Adrenal gland (tissue), 12 donors: Measurements from ENCODE around the gene IL1RL1. TPM values are rescaled to one million over a fixed set of nuclear protein-coding genes. Genes with fewer than 3 reads are reported as not detected.
"Not testable (repeated sequence)": the region's sequence is repeated elsewhere in the genome, so short reads cannot be mapped to it uniquely, and the experiment has no call there.

Experiments used
- DNase-seq, 7 donors: peaks; one replicate each; pipeline ENCODE4 v3.0.0-alpha.2; 2019 to 2020
- H3K27ac ChIP-seq, 5 donors: fragments of 200-600 bp; sonication (generic) in 4 of 5; 1 replicate in 3 of 5; 2 replicates in 2 of 5; pipeline versions ENCODE4 v1.5.1 to v1.8.0; 2016 to 2020; ENCODE audit warnings: mild to moderate bottlenecking in 1 of 5
- H3K27me3 ChIP-seq: fragments of 200-600 bp; 2 replicates; pipeline ENCODE4 v1.8.0; 2021
- H3K36me3 ChIP-seq, 2 donors: fragments of 200-600 bp; replicated peaks in 1 of 2; 1 replicate in 1 of 2; 2 replicates in 1 of 2; pipeline versions ENCODE4 v1.5.1 to v1.8.0; 2018 to 2022
- H3K4me1 ChIP-seq, 2 donors: fragments of 200-600 bp; replicated peaks in 1 of 2; 1 replicate in 1 of 2; 2 replicates in 1 of 2; pipeline versions ENCODE4 v1.5.1 to v1.8.0; 2018 to 2021
- H3K4me3 ChIP-seq, 4 donors: fragments of 200-600 bp; sonication (generic) in 3 of 4; one replicate each; pipeline ENCODE4 v1.5.1; 2016 to 2018
- H3K9me3 ChIP-seq, 3 donors: fragments of 200-600 bp; sonication (generic) in 1 of 3; replicated peaks in 1 of 3; 1 replicate in 2 of 3; 2 replicates in 1 of 3; pipeline versions ENCODE4 v1.5.1 to v1.8.0; 2016 to 2021
- CTCF ChIP-seq, 6 experiments: fragments of 450-650 bp in 4 of 6; fragments of 200-600 bp in 2 of 6; sonication (generic) in 1 of 6; IDR thresholded peaks; 1 replicate in 5 of 6; 2 replicates in 1 of 6; pipeline versions ENCODE4 v1.5.1 to v1.8.0; 2016 to 2021; ENCODE audit warnings: antibody characterized with exemption in 6 of 6, mild to moderate bottlenecking in 2 of 6, moderate library complexity in 1 of 6
- POLR2A ChIP-seq, 2 donors: fragments of 450-650 bp; IDR thresholded peaks; one replicate each; pipeline ENCODE4 v1.6.1; 2017; ENCODE audit warnings: antibody characterized with exemption in 2 of 2, mild to moderate bottlenecking in 2 of 2, moderate library complexity in 1 of 2
- WGBS, 4 donors: extraction: QIAGEN DNeasy Blood & Tissue Kit in 2 of 4; methylation state at CpG; one replicate each; pipeline versions ENCODE4 v1.1.5 to v1.1.7; 2013 to 2017; 5-methylcytosine and 5-hydroxymethylcytosine counted together
- intact Hi-C, 2 donors: fragments of 100-400 bp; cut with DNase I; formaldehyde crosslinking; loops; one replicate each; pipeline versions ENCODE4 v1.14.1 to v1.15.0; 2022 to 2023
- polyA plus RNA-seq, 3 donors: library from polyadenylated mRNA; stranded (reverse); fragments of 200-250 nt in 2 of 3; fragments of 350-450 nt in 1 of 3; fragmentation: Illumina TruSeq in 1 of 3; extraction: RNeasy Lipid Tissue Mini Kit (QIAGEN cat#74804) in 1 of 3; gene quantifications; one replicate each; pipeline ENCODE4 v1.2.3, GENCODE V29; 2013 to 2014
- total RNA-seq, 9 donors: library from RNA; depleted of rRNA in 4 of 9; stranded (reverse); fragments of >200 nt in 4 of 9; fragments of 120-200 nt in 1 of 9; fragmentation: NEBNext Ultra II Directional in 1 of 9; extraction: Animal tissue kit (Norgen Biotek cat#: 25700) in 1 of 9; gene quantifications; one replicate each; pipeline versions ENCODE4 v1.1.0 to v1.2.4, GENCODE V29; 2013 to 2023
- donor health status: healthy with polysubstance abuse.
- donor health status: Bipolar disorder and iron deficiency.
- donor health status: DM: yes; HTN: yes; CAD: no.
- donor health status: DM: no; HTN: no; CAD: no.
- donor health status: DM: no; HTN: no; CAD: no.
- donor health status: DM: yes; HTN: yes; CAD: no.

Gene IL1RL1
- total and polyA plus RNA-seq, 12 donors = 2.1 to 74.8 (median 23.4) TPM

GRCh38 chr2:102317715-102318114, 6.4 kb downstream of the IL1RL1 start:
- WGBS, 4 donors = 13 to 22% (median 15%) methylated on average over 2 of the region's 2 CpGs
- DNase-seq = no peak
- Histone ChIP-seq H3K4me3 (no peak overlapping the region), H3K9me3 (no peaks in the 10 kb centered on the region), H3K36me3 (no peaks in the 10 kb centered on the region), H3K27me3 (no peaks in the 10 kb centered on the region), H3K27ac (no peak overlapping the region), H3K4me1 (peaks cover 0 to 4% of the 10 kb centered on the region in 2 donors)
- intact Hi-C loops = no loop called here
- TF ChIP-seq CTCF (IDR thresholded peaks at IDR 0.05) (no peak), POLR2A (IDR thresholded peaks at IDR 0.05) (no peak)

- no peak for DNase-seq
- Histone ChIP-seq H3K4me1 (peaks cover 0 to 4% of the 10 kb centered on the region in 2 donors), H3K27me3 (no peaks in the 10 kb centered on the region), H3K4me3 (no peak overlapping the region), H3K27ac (no peak overlapping the region), H3K9me3 (no peaks in the 10 kb centered on the region), H3K36me3 (no peaks in the 10 kb centered on the region)
- intact Hi-C loops = no loop called here
- WGBS, 4 donors = 75 to 82% (median 79%) methylated on average over 2 of the region's 2 CpGs
- TF ChIP-seq CTCF (IDR thresholded peaks at IDR 0.05) = no peak
- TF ChIP-seq POLR2A (IDR thresholded peaks at IDR 0.05) = no peak
These were observed 7.1 kb downstream of the IL1RL1 start for GRCh38 chr2:102318437-102318836.

DNA sequence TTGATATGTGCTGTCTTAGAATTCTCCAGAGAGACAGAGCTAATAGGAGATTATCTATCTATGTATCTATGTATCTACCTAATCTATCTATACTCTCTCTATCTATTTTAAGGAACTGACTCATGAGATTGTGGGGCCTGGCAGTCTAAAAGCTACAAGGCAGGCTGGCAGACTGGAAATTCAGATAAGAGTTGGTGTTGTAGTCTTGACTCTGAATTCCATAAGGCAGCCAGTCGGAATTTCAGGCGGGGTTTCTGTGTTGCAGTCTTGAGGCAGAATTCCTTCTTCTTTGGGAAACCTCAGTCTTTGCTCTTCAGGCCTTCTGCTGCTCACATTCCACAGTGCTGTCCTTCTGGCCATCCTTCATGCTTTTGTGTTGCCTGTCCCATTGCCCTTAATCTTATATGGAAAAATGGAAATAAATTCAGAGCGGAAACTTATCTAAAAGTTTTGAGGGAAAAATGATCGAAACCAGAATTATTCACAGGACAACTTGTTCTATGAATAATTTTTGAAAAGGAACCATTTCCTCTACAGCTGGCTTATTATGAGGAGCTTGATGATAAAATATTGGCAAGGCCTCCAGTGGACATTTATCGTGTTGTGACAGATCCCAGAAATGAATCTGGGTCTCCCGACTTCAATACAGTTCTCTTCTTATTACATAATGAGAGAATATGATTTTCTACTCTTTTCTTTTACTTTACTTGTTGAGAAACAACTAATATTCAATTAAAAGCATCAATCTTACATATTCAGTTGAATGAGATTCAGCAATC, 10.8 kb downstream of the IL1RL1 start:
- DNase-seq = peak in 2 of 7 donors; percentile 27 to 59
- 50 to 73% (median 60%) methylated on average over 6 of the region's 6 CpGs for WGBS, 4 donors
- H3K36me3 ChIP-seq = no peaks in the 10 kb centered on the region
- no peaks in the 10 kb centered on the region for H3K9me3 ChIP-seq
- peaks cover 0 to 4% of the 10 kb centered on the region in 2 donors for H3K4me1 ChIP-seq
- intact Hi-C loops = no loop called here
- TF ChIP-seq CTCF (IDR thresholded peaks at IDR 0.05) (no peak), POLR2A (IDR thresholded peaks at IDR 0.05) (no peak)
- H3K27ac ChIP-seq = peak overlapping the region in 2 of 5 donors; percentile 49 to 76
- no peaks in the 10 kb centered on the region for H3K27me3 ChIP-seq
- no peak overlapping the region for H3K4me3 ChIP-seq

GRCh38 chr2:102324914-102325313, 13.6 kb downstream of the IL1RL1 start:
- H3K27ac ChIP-seq, intact Hi-C loops, H3K36me3 ChIP-seq, H3K27me3 ChIP-seq, H3K9me3 ChIP-seq, H3K4me1 ChIP-seq, DNase-seq, H3K4me3 ChIP-seq: not testable (repeated sequence)
- 60 to 100% (median 75%) methylated on average over 2 to 5 of the region's 5 CpGs for WGBS, 4 donors
